Endodermal cell (in vitro differentiated cells): ENCODE results near the gene TIFAB. TPM values are rescaled to one million over a fixed set of nuclear protein-coding genes. Genes with fewer than 3 reads are reported as not detected.

Source experiments
- DNase-seq: peaks from one replicate; pipeline ENCODE4 v3.0.0-alpha.2; 2017
- H3K27ac ChIP-seq: 2 replicates; pipeline ENCODE4 v1.5.1; 2013; ENCODE audit warnings: mild to moderate bottlenecking, low read depth, low read length, moderate library complexity
- H3K27me3 ChIP-seq: 2 replicates; pipeline ENCODE4 v1.6.1; 2013; ENCODE audit warnings: mild to moderate bottlenecking, low read length, moderate library complexity; ENCODE audit not compliant: insufficient read depth, control insufficient read depth, poor library complexity, severe bottlenecking
- H3K36me3 ChIP-seq: 2 replicates; pipeline ENCODE4 v1.7.0; 2013; ENCODE audit warnings: mild to moderate bottlenecking, low read length, moderate library complexity; ENCODE audit not compliant: control insufficient read depth, insufficient read depth
- H3K4me1 ChIP-seq: one replicate; pipeline ENCODE4 v1.7.0; 2013; ENCODE audit warnings: low read length; ENCODE audit not compliant: control insufficient read depth, insufficient read depth
- H3K4me3 ChIP-seq: 2 replicates; pipeline ENCODE4 v1.5.1; 2013; ENCODE audit warnings: mild to moderate bottlenecking, low read length, moderate library complexity
- H3K9ac ChIP-seq: 2 replicates; pipeline ENCODE4 v1.6.1; 2013; ENCODE audit warnings: mild to moderate bottlenecking, low read length, moderate library complexity; ENCODE audit not compliant: poor library complexity, severe bottlenecking; ENCODE audit errors: extremely low read depth
- H3K9me3 ChIP-seq: 2 replicates; pipeline ENCODE4 v1.6.1; 2013; ENCODE audit warnings: mild to moderate bottlenecking, low read length, moderate library complexity; ENCODE audit not compliant: control insufficient read depth
- H3K27ac Mint-ChIP-seq: 2 replicates; pipeline ENCODE4 v1.8.0; 2020; ENCODE audit warnings: mixed read lengths
- H3K27me3 Mint-ChIP-seq: 2 replicates; pipeline ENCODE4 v1.8.0; 2021; ENCODE audit warnings: mild to moderate bottlenecking, mixed read lengths; ENCODE audit not compliant: insufficient read depth
- H3K36me3 Mint-ChIP-seq: 2 replicates; pipeline ENCODE4 v1.8.0; 2020; ENCODE audit warnings: low read depth, mixed read lengths
- H3K4me1 Mint-ChIP-seq: 2 replicates; pipeline ENCODE4 v1.8.0; 2020; ENCODE audit warnings: mixed read lengths
- H3K4me3 Mint-ChIP-seq: 2 replicates; pipeline ENCODE4 v1.8.0; 2020; ENCODE audit warnings: mild to moderate bottlenecking, moderate library complexity, mixed read lengths
- H3K9me3 Mint-ChIP-seq: 2 replicates; pipeline ENCODE4 v1.8.0; 2020; ENCODE audit warnings: mild to moderate bottlenecking, mixed read lengths
- CTCF ChIP-seq: fragments of 200-600 bp; sonication (generic); conservative IDR thresholded peaks from 2 replicates; pipeline ENCODE4 v1.5.0; 2021; ENCODE audit warnings: antibody characterized with exemption, mild to moderate bottlenecking
- WGBS, 2 experiments: methylation state at CpG; one replicate each; pipeline versions ENCODE4 v1.1.5 to v1.1.7; 2013; ENCODE audit warnings: missing lambda C conversion rate in 2 of 2, mixed read lengths in 1 of 2; ENCODE audit not compliant: insufficient coverage in 1 of 2, insufficient read length in 1 of 2; 5-methylcytosine and 5-hydroxymethylcytosine counted together
- total RNA-seq, 2 donors: library from RNA; stranded (reverse); fragmentation: NEBNext Ultra II Directional in 1 of 2; extraction: Animal tissue kit (Norgen Biotek cat#: 25700) in 1 of 2; gene quantifications; 2 replicates in 1 of 2; 3 replicates in 1 of 2; pipeline ENCODE4 v1.2.1, GENCODE V29; 2021

Gene TIFAB
- total RNA-seq, 2 donors from 2014 or later: not detected

- no peak for TF ChIP-seq CTCF
- Histone ChIP-seq H3K27ac (no peak overlapping the region), H3K9ac (no peak overlapping the region), H3K27me3 (no peaks in the 10 kb centered on the region), H3K4me3 (no peak overlapping the region), H3K9me3 (no peaks in the 10 kb centered on the region), H3K36me3 (no peaks in the 10 kb centered on the region), H3K4me1 (peaks cover 4% of the 10 kb centered on the region)
- no peaks in the 10 kb centered on the region for H3K36me3 Mint-ChIP-seq
- WGBS, 2 experiments: 79 to 91% methylated on average over 4 to 7 of the region's 7 CpGs
- peaks cover 9% of the 10 kb centered on the region for H3K27me3 Mint-ChIP-seq
- H3K9me3 Mint-ChIP-seq: no peaks in the 10 kb centered on the region
- H3K4me1 Mint-ChIP-seq: peaks cover 5% of the 10 kb centered on the region
- no peak overlapping the region for H3K4me3 Mint-ChIP-seq
- no peak overlapping the region for H3K27ac Mint-ChIP-seq
- DNase-seq: peak; percentile 40
These were observed 15.2 kb downstream of the TIFAB start for GRCh38 chr5:135436951-135437418.

- no peaks in the 10 kb centered on the region for H3K36me3 Mint-ChIP-seq
- peaks cover 4% of the 10 kb centered on the region for H3K4me1 ChIP-seq
- H3K9ac ChIP-seq: no peak overlapping the region
- no peaks in the 10 kb centered on the region for H3K9me3 ChIP-seq
- no peaks in the 10 kb centered on the region for H3K36me3 ChIP-seq
- DNase-seq: peak; percentile 28
- H3K4me1 Mint-ChIP-seq: peaks cover 5% of the 10 kb centered on the region
- no peak overlapping the region for H3K27ac ChIP-seq
- no peak overlapping the region for H3K4me3 Mint-ChIP-seq
- no peaks in the 10 kb centered on the region for H3K9me3 Mint-ChIP-seq
- 93 to 96% methylated on average over 7 to 9 of the region's 9 CpGs for WGBS, 2 experiments
- no peaks in the 10 kb centered on the region for H3K27me3 ChIP-seq
- no peak overlapping the region for H3K27ac Mint-ChIP-seq
- H3K27me3 Mint-ChIP-seq: peaks cover 9% of the 10 kb centered on the region
- no peak for TF ChIP-seq CTCF
- H3K4me3 ChIP-seq: no peak overlapping the region
These were observed 16.5 kb downstream of the TIFAB start for GRCh38 chr5:135435467-135436330.

- Histone ChIP-seq H3K4me3 (no peak overlapping the region), H3K9ac (no peak overlapping the region), H3K27me3 (no peaks in the 10 kb centered on the region), H3K27ac (no peak overlapping the region), H3K9me3 (no peaks in the 10 kb centered on the region), H3K4me1 (peaks cover 4% of the 10 kb centered on the region), H3K36me3 (no peaks in the 10 kb centered on the region)
- WGBS, 2 experiments: 91 to 92% methylated on average over 21 to 24 of the region's 24 CpGs
- Mint-ChIP-seq H3K9me3 (no peaks in the 10 kb centered on the region), H3K4me1 (peaks cover 5% of the 10 kb centered on the region), H3K4me3 (no peak overlapping the region), H3K27ac (no peak overlapping the region), H3K36me3 (no peaks in the 10 kb centered on the region), H3K27me3 (peaks cover 12% of the 10 kb centered on the region)
- peak; percentile 37 for DNase-seq
- TF ChIP-seq CTCF: no peak
These were observed 17.3 kb downstream of the TIFAB start for GRCh38 chr5:135434591-135435466.
